CD4-positive, alpha-beta T cell treated with Interleukin-21 for 1 hour (primary cell): ENCODE data around the gene CALB2.
"Not testable (repeated sequence)": the region's sequence is repeated elsewhere in the genome, so short reads cannot be mapped to it uniquely, and the experiment has no call there.

ENCODE experiments used
- DNase-seq: peaks from one replicate; pipeline ENCODE4 v3.0.0-alpha.2; 2020

Gene CALB2

DNA sequence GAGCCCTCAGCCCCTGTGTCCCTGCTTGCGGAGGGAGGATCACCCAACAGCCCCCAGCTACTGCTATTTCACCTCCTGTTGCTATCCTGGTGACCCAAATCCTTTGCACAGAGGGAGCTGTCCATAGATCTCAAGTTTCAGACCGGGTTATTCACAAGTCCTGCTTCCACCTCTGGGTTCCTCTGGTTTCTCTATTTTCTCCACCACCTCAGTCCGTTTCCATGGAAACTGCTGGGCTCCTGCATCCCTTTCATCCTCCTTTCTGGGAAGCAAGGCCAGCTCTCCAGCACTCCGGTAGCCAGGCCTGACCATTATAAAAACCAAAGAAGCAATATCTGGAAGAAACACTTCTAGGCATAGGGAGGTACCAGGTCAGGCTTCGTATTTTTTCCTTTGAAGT lies 4.8 kb upstream of the CALB2 start:
- no peak for DNase-seq

DNA sequence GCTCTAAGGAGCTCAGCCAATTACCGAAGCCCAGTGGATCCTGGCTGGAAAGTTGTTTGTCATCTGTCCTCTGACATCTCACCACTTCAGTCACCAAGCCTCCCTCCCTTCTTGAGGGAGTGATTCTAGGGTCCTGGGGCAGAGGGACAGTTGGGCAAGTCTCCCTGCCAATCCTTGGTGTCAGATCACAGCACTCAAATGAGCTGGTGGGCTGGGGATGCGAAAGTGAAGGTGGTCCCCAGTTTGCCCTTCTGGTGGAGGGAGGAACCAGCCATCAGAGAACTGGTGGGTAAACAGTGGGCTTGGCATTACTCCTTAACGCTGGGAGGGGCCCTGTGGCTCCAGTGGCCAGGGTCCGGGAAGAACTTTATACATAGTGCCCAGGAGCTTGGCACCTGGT lies 4.4 kb upstream of the CALB2 start:
- no peak for DNase-seq

DNA sequence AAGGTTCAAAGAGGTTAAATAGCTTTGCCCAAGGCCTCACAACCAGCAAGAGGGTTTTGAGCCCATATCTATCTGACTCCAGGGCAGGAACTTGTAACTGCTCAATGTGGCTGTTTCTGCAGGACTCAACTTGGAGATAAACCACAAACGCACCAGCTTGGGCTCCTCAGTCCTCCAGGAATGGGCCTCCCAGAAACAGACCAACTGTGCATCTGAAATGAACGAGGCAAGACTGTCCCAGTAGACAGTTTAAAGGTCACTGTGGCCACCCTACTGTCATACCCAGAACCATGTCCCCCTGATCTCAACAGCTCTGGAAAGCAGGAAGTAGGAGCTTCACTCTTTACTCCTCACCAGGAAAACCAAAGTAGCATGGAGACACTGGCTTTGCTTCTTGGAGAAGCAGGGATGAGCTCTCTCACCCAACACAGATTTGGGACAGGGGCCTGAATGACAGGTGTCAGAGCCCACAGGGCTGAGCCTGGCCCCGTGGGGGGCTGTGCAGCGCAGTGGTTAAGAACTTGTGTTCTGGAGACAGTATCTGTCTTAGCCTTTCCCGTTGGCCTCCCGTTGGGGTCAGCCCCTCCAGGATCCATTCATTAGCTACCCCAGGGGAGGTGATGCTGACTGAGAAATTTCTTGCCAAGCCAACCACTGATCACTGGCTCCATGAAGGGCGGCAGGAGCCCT lies 2.3 kb upstream of the CALB2 start:
- no peak for DNase-seq

DNA sequence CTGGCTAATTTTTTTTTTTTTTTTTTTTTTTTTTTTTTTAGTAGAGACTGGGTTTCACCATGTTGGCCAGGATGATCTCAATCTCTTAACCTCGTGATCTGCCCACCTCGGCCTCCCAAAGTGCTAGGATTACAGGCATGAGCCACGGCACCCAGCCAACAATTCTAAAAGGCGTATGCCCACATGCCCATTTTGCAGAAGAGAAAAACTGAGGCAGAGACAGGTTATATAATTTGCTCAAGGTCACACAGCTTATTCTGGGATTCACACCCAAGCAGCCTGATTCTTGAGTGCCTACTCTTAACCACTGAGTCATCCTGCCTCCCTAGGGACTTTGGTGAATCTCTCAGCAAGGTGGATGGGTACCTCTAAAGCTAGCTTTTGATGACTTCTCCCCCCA lies 1.6 kb upstream of the CALB2 start:
- DNase-seq = not testable (repeated sequence)

DNA sequence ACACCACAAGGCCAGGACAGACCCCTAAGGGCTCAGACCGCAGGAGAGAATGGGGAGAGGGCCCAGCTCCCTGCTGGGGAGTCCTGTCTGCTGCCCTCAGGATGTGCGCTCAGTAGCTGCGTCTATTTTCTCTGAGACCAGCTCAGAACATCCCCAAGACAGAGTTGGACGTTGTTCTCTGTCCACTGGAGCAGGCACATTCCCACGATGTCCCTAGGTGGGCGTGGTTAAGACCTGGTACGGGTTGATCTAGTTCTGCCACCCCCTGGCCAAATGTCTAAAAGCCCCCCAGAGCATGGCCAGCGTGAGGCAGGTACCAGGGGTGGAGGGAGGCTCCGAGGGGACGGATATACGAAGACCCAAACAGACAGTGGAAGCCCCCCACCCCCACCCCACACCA lies 842 bp upstream of the CALB2 start:
- DNase-seq = no peak

DNA sequence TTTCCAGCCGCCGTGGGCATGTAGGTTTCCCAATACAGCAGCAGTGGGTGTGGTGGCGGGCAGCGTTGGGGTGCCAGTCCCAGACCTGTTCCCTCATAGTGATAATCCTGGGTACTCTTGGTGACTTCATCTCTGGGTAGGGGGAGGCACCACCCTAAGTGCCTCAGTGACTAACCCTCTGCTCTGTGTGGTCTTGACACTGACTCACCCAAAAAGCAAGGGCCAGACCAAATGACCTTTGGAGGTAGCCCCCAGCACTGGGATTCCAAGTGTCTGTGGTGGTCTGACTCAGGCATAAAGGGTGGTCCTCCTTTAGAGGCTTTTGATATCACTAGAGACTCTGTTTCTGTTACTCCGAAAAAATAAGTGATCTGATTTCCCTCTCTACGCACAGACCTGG lies 908 bp downstream of the CALB2 start:
- DNase-seq = no peak

DNA sequence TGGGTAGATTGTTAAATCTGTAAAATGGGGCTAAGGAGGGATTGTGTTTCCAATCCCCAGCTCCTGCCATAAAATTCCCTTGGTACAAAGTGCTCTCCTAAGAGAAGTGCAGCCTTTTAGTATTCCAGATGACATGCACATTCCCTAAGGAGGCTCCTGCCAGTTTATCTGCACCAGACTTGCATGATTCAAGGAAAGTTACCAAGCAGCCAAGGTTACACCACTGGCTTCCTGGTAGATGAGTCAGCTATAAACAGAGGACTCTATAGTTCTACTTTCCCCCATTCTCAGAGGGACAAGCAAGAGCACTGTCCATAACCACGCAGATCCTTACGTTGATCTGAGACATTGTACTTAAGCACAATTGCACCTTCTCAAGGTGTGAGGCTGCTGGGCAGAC lies 1.9 kb downstream of the CALB2 start:
- DNase-seq = no peak

DNA sequence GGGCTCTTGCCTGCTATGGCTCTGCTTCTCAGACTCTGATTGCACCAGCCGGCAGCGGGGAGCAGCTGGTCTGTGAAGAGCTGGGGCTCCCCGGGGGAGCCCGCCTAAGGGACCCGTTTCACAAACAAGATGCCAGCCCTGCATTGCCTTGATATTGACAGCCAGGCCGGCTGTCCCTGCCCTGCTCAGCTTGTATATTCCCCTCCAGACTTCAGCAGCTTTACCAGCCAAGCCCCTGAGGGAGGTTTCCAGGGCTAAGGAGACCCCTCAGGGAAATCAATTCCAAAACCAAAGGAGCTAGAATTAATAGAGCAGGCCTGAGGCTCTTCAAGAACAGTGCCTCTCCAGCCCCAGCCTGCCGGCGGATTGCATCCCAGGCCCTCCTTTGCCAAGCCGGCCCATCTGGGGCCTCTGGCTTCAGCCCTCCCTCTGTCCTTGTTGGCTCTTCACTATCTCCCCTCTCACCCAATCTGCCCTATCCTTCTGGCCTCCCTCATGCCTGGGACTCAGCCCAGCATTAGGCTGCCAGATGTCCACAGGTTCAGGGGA lies 5.7 kb downstream of the CALB2 start:
- DNase-seq = no peak

DNA sequence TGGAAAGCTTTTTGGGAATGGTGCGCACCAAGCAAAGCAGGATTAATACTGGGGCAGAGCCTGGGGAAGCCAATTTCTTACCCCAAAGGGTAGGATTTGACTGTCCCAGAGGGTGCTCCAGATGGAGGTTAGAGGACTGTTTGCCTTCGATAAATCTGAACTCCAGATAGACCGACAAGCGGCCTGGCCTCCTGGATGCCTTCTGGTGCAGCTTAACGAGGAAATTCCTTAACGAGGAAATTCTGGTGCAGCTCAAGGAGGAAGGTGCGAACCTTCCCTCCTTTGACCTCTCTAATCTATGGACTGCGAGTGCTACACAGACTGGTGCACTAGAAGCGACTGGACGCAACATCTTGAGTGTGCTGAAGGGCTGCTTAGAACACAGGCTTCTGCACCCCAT lies 6.5 kb downstream of the CALB2 start:
- no peak for DNase-seq

DNA sequence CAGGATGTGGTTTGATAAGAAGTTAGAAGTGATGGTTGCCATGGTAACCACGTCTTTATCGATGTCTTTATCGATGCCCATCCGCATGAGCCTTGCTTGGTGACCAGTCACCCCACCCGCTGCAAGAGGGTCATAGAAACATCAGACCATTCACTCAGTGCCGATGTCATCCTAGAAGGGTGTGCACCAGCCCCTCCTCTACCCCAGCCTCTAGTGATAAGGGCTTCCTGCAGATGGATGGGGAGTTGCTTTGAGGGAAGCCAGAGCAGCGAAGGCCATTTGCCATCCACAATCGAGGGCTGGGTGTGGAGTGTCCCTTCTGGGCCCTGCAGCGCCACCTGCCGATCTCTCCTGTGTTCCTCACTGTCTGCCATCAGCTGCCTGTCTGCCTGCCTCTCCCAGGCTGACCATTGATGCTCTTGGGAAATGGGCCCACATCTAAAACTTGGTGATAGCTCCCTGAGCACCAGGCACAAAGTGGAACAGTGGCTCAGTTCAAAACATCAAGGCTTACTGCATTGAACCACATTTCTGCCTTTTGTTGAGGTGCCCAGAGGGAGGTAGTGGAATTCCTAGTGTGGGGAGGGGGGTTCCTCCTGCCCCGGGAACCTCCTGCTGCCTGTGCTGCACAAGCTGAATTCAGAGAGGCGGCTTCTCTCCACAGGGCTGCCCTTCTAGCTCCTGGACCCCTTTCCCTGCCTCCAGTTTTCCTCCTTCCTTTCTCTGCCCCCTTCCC lies 8.9 kb downstream of the CALB2 start:
- no peak for DNase-seq

DNA sequence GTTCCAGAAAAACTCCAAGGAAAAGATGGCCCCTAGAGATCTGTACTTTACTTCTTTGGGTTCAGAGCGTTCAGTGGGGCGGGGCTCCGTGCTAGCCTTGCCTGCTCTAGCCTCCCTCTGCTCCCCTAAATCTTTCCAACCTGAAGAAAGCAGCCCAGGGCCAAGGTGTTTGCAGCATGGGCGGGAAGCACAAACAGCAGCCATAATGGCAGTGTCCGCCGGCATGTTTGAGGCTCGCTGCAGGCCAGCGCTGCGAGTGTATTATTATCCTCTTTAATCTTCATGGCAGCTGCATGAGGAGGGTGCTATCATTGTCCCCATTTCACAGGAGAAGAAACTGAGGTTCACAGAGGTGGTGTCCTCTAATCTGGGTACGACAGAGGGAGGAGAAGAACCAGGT lies 10.4 kb downstream of the CALB2 start:
- no peak for DNase-seq

DNA sequence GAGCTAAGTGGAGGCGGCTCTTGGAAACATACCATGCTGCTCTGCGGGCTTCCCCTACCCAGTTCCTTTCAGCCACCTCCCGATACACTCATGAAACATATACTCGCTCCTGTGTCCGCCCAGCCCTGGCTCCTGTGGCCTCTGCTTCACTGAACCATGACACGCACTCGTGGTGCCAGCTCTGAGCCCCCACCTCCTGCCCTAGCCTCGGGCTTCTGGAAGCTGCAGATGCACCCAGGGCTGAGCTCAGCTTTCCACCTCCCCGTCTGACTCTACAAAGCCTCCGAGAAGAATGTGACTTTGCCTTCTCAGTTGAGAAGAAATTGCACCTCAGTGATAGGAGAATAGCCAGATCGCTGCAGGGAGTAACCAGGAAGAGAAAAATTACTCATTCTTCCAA lies 11.0 kb downstream of the CALB2 start:
- no peak for DNase-seq

DNA sequence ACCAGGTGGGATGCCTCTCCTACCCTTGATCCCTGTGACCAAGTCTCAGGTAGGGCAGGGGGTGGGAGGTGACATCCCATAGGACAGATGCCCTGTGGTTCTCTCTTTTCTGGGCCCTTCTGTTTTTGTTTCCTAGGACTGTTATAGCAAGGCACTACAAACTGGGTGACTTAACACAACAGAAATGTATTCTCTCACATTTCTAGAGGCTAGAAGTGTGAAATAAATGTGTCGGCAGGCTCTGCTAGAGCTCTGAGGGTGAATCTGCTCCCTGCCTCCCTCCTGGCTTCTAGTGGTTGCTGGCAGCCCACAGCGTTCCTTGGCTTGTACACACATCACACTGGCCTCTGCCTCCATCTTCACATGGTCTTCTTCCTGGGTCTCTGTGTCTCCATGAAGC lies 12.7 kb downstream of the CALB2 start:
- DNase-seq = no peak

DNA sequence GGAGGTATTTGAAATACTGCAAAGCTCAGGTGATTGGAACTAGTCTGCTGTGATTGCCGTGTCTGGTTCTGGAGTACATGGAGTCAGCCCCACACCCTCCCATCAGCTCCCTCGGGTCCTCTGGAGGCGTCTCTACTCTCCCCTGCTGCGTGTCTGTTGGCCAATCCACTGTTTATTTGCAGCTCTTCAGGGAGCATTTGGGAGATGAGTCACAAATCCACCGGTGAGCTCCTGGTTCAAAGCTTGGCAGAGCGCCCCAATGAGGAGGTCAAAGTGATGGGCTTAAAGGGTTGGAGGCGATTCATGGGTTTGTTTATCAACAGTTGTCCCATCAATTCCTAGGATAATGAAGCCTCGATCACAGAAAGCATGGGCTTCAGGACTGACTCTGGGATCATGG lies 14.6 kb downstream of the CALB2 start:
- no peak for DNase-seq

DNA sequence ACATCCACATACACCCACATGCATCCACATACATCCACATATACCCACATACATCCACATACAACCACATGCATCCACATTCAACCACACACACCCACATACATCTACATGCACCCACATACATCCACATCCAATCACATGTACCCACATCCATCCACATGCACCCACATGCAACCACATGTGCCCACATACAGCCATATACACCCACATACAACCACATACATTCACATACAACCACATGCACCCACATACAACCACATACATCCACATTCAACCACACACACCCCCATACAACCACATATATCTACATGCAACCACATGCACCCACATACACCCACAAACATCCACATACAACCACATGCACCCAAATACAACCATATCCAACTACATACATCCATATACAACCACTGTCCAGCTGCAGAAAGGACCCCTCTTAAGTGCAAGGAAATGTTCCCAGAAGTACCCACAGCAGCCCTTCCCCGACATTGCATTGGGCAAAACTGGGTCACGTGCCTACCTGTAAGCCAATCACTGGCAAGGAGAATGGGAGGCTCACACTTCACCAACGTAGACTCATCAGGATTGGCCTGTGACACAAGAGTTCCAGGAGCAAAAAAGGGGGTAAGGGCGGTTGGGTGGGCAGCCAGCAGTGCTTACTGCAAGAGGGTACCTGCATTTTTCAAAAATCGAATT lies 18.1 kb downstream of the CALB2 start:
- DNase-seq = no peak

DNA sequence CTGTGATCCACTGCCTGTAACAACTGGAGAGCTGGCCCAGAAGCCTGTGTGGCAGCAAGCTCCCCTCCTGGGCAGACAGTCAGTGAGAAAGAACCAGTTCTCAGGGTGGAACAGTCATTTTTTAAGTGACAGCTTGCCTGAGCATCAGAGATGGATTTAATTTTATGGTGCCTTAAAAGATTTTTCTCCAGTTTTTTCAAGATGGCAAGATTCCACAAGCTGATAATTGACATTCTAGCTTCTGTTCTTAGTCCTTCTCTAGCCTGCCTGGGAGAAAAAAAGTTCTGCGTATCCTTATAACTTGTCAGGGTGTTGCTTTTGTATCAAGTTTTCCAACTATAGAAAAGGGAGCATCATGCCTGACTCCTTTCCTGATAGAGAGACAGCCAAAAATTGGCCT lies 21.2 kb downstream of the CALB2 start:
- DNase-seq = no peak

DNA sequence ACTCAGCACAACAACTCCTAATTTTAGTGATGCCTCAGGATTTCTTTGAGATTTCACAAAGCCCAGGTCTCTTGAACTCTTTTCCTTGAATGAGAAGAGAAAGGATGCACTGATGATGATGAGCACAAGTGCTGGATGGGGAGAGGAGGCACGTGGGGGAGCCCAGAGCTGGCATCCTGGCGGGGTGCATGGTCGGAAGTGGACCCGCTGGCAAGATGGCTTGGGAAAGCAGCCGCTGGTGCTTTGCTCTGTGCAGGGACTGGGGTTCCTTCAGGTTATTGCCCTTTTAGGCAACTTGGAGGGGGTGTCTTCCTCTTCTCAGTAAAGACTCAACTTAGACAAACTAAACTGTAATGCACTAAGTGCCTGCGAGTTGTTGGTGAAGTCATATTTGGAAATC lies 22.3 kb downstream of the CALB2 start:
- no peak for DNase-seq

DNA sequence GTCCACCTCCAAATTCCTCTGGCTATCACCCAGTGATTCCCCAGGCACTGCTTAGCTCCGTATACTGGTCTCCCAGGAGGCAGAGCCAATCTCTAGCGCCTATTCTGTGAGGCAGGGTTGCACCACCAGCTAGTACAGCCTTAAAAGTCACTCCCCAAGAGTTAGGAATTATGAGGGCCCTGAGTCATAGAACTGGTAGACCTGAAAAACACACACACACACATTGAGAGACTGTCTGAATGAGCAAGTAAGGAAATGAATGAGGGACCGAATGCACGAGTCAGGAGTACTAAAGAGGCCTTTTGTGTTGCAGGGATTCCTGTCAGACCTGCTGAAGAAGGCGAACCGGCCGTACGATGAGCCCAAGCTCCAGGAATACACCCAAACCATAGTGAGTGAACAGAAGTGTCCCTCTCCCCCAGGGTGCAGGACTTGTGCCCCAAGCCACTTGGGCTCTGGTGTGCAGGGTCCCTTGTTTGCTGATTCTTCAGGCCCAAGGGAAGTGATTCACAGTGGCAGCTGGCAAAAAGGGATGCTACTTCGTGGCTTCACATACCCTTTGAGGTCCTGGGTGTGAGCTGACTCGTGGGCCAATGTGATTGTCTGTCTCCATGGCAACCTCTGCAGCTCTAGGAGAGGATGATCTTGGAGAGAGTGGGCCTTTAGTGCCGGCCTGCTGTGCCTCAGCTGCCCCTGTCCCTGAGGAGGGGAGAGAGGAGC lies 24.7 kb downstream of the CALB2 start:
- no peak for DNase-seq

DNA sequence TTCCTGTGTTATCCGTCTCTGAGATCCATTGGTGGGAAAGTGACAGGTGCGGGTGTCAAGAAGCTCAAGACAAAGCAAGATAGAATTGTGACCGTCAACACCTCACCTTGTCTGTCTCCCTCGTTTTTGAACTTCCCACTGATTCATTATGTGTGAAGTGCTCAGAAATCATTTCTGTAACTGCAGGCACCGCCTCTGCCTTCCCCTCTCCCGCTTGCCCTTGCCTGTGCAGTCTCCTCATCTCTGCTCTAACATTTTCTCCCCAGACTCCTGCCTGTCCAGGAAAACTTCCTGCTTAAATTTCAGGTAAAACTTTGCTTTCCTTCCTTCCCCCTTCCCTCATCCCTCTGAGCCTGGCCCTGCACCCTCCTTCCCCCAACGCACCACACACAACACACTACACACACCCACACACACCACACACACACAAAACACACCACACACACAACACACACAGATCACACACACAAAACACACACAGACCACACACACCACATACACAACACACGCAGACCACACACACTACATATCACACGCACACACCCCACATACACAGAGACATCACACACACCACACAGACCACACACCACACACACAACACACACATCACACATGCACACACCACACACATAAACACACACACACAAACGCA lies 25.7 kb downstream of the CALB2 start:
- DNase-seq = no peak

DNA sequence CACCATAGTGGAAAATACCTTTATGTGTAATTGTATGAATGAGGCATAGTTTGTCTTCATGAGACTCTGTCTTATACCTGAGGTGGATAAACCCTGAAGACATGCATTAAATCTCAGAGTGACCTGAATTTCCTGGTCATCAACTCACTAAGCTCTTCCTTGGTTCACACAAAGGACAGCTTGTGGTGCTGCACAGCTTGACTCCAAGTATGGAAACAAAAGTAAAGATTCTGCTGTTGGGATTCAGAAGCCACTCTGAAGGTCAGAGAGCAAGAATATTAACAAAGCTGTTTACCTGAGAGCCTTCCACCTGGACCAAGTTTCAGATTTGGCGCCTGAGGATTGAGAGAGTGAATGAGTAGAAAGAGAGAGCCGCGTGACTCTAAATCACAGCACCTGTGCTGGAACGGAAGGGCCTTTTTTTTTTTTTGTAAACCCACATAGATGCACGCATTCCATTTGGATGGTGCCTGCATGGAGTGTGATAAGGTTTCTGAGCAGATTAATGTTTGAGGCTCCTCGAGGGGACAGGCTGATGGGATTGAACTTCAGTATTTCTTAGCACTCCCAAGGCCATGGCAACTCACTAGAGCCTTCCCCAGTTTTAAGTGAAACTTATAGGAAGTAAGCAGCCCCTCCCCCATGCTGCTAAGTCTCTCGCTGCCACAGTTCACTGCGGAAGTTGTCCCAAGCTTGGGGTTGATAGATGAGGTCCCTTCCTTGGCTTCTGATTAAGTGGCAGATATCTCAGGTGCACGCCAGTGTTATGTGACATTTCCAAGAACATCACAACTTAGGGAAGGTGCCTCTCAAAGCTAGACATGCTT lies 28.7 kb downstream of the CALB2 start:
- DNase-seq = no peak

DNA sequence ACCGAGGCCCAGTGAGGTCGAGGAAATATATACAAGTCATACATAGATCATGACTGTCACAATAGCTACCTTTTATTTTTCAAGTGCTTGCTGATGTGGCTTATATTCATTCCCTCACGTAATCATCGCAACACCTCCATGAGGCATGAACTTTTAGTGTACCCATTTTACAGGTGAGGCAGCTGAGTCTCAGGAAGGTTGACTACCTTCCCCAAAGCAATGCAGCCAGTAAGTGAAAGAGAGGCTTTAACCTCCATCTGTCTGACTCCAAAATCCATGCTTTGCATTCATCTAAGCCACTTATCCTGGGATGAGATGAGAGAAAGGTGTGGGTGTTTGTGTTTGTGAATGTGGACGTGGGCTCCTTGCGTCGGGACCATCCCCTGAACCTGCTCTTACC lies 30.8 kb downstream of the CALB2 start:
- DNase-seq = no peak

DNA sequence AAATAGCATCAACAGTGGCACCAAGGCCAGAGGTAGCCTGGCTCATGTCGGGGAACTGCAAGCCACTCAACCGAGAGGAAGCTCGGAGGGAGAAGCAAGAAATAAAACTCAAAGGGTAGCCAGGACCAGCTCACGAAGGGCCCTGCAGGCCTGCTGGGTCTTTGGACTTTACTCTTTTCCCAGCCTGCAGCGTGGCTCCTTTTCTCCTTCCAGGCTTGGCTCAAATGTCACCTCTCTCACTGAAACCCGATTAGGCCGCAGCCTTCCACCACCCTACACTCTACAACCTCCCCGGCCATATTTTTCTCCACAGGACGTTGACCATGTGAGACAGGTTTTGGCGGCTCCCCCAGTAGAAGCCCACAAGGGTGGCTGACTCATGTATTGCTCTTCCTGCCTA lies 38.1 kb downstream of the CALB2 start:
- no peak for DNase-seq
